Measurements from ENCODE around the gene TOLLIP.

TOLLIP gene

GRCh38 chr11:1306186-1307162, 3.0 kb downstream of the TOLLIP start:
- no peak for TF ChIP-seq CTCF (IDR thresholded peaks at IDR 0.05; ENCODE audit: borderline replicate concordance, control extremely low read depth, extremely low read depth, insufficient read depth, missing control alignments)
- in situ Hi-C loops (cut with MboI; ENCODE audit: low sequenced_read_pairs, unreplicated experiment): no loop called here
- DNase-seq (ENCODE audit: low spot score): no peak

- DNase-seq (ENCODE audit: low spot score): no peak
- in situ Hi-C loops (cut with MboI; ENCODE audit: low sequenced_read_pairs, unreplicated experiment): no loop called here
- no peak for TF ChIP-seq CTCF (IDR thresholded peaks at IDR 0.05; ENCODE audit: borderline replicate concordance, control extremely low read depth, extremely low read depth, insufficient read depth, missing control alignments)
These were observed 3.9 kb downstream of the TOLLIP start for GRCh38 chr11:1305501-1306056.

- DNase-seq (ENCODE audit: low spot score): no peak
- no peak for TF ChIP-seq CTCF (IDR thresholded peaks at IDR 0.05; ENCODE audit: borderline replicate concordance, control extremely low read depth, extremely low read depth, insufficient read depth, missing control alignments)
- in situ Hi-C loops (cut with MboI; ENCODE audit: low sequenced_read_pairs, unreplicated experiment): no loop called here
These were observed 4.4 kb downstream of the TOLLIP start for GRCh38 chr11:1305063-1305495.

- TF ChIP-seq CTCF (IDR thresholded peaks at IDR 0.05; ENCODE audit: borderline replicate concordance, control extremely low read depth, extremely low read depth, insufficient read depth, missing control alignments): no peak
- DNase-seq (ENCODE audit: low spot score): no peak
- in situ Hi-C loops (cut with MboI; ENCODE audit: low sequenced_read_pairs, unreplicated experiment): no loop called here
These were observed 5.1 kb downstream of the TOLLIP start for GRCh38 chr11:1304380-1304779.

- DNase-seq (ENCODE audit: low spot score): no peak
- no peak for TF ChIP-seq CTCF (IDR thresholded peaks at IDR 0.05; ENCODE audit: borderline replicate concordance, control extremely low read depth, extremely low read depth, insufficient read depth, missing control alignments)
- in situ Hi-C loops (cut with MboI; ENCODE audit: low sequenced_read_pairs, unreplicated experiment): no loop called here
These were observed 5.5 kb downstream of the TOLLIP start for GRCh38 chr11:1303973-1304372.

- no peak for DNase-seq (ENCODE audit: low spot score)
- no peak for TF ChIP-seq CTCF (IDR thresholded peaks at IDR 0.05; ENCODE audit: borderline replicate concordance, control extremely low read depth, extremely low read depth, insufficient read depth, missing control alignments)
- in situ Hi-C loops (cut with MboI; ENCODE audit: low sequenced_read_pairs, unreplicated experiment): no loop called here
These were observed 6.2 kb downstream of the TOLLIP start for GRCh38 chr11:1303126-1303821.

Data from GM13976 (cell line).